ENCODE results near the gene HSD17B4. TPM values are rescaled to one million over a fixed set of nuclear protein-coding genes. Genes with fewer than 3 reads are reported as not detected.
"Not testable (repeated sequence)": the region's sequence is repeated elsewhere in the genome, so short reads cannot be mapped to it uniquely, and the experiment has no call there.

HSD17B4 gene
- total RNA-seq, 1 donor from 2014 or later, result 167 TPM

- DNase-seq, result no peak
Observed at GRCh38 chr5:119484884-119485283, 32.6 kb downstream of the HSD17B4 start.

- DNase-seq, result no peak
Observed at GRCh38 chr5:119501671-119502179, 49.4 kb downstream of the HSD17B4 start.

- not testable (repeated sequence) for DNase-seq
Observed at GRCh38 chr5:119503939-119504338, 51.6 kb downstream of the HSD17B4 start.

GRCh38 chr5:119512277-119512676, 60.0 kb downstream of the HSD17B4 start:
- DNase-seq, result no peak

- DNase-seq, result no peak
Observed at GRCh38 chr5:119515192-119515591, 62.9 kb downstream of the HSD17B4 start.

- DNase-seq, result not testable (repeated sequence)
Observed at GRCh38 chr5:119517115-119517514, 64.8 kb downstream of the HSD17B4 start.

GRCh38 chr5:119521232-119521631, 68.9 kb downstream of the HSD17B4 start:
- no peak for DNase-seq

GRCh38 chr5:119522841-119523240, 70.5 kb downstream of the HSD17B4 start:
- DNase-seq, result no peak

GRCh38 chr5:119524485-119524884, 72.2 kb downstream of the HSD17B4 start:
- DNase-seq, result no peak

GRCh38 chr5:119527351-119527750, 75.1 kb downstream of the HSD17B4 start:
- DNase-seq, result no peak

GRCh38 chr5:119529811-119530210, 77.5 kb downstream of the HSD17B4 start:
- DNase-seq, result no peak

- no peak for DNase-seq
Observed at GRCh38 chr5:119532637-119533036, 80.3 kb downstream of the HSD17B4 start.

- no peak for DNase-seq
Observed at GRCh38 chr5:119537704-119538103, 85.4 kb downstream of the HSD17B4 start.

- DNase-seq, result no peak
Observed at GRCh38 chr5:119541716-119542115, 89.4 kb downstream of the HSD17B4 start.

- no peak for DNase-seq
Observed at GRCh38 chr5:119551819-119552218, 99.5 kb downstream of the HSD17B4 start.

- DNase-seq, result no peak
Observed at GRCh38 chr5:119554597-119554996, 102.3 kb downstream of the HSD17B4 start.

GRCh38 chr5:119570910-119571309, 118.6 kb downstream of the HSD17B4 start:
- DNase-seq, result no peak

- no peak for DNase-seq
Observed at GRCh38 chr5:119578937-119579336, 126.6 kb downstream of the HSD17B4 start.

GRCh38 chr5:119582987-119583386, 130.7 kb downstream of the HSD17B4 start:
- no peak for DNase-seq

- no peak for DNase-seq
Observed at GRCh38 chr5:119583684-119584083, 131.4 kb downstream of the HSD17B4 start.

Small RNA genes lying within 50 kb of the gene (small RNA-seq; reads per million reads assigned to genes)
- not detected for gene RNA5SP190 (ENCODE audit: low replicate concordance)

Other genes with a start within 250 kb of the HSD17B4 start
- gene TNFAIP8, start 96.5 kb upstream of the HSD17B4 start, total RNA-seq, result 47.7 TPM
- gene FAM170A, start 177.1 kb downstream of the HSD17B4 start, total RNA-seq, result not detected

Measured in skin of body (tissue), 3 donors.